ENCODE results near the gene YWHAQ. TPM values are rescaled to one million over a fixed set of nuclear protein-coding genes. Genes with fewer than 3 reads are reported as not detected.

The YWHAQ gene
- total and polyA plus RNA-seq, 9 of the 15 experiments (the other 6 are each of a cell fraction or from before 2014, with no cell fraction given): 63.1 to 359 (median 203) TPM

DNA sequence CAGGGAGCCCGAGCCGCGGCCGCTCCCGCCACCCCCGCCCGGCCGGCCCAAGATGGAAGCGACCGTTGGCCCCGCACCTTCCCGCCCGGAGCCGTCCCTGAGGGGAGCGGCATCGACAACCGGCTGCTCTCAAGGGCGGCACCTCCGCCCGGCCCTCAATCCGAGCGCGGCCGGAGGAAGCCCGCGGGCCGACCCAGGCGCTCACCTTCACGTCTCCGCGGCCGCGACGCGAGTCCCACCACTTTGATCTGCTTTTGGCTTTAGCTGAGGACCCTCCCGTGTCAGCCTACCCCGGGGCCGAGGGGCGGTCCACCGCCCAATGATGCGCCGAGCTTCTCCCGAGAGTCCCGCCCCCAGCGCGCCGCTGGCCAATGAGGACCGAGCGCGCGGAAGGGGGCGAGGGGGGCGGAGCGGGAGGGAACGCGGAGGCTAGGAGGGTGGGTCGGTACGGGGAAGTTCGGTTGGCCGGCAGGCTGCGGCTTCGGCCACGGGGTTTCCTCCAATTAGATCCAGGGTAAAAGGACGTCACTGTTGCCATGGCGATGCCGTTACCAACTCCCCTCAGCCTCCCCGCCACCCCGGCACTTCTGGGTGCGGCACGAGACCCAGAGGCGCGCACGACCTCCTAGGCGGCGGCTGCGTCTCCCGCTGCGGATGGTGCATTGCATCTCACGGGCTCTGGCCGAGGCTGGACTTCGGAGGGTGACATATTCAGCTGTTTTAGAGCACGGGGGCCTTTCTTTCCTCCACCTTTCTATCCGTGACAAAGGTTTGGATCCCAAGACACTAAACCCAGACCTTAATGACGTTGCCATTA, at the start of gene YWHAQ (continued):
- TF ChIP-seq, protein P1, sequence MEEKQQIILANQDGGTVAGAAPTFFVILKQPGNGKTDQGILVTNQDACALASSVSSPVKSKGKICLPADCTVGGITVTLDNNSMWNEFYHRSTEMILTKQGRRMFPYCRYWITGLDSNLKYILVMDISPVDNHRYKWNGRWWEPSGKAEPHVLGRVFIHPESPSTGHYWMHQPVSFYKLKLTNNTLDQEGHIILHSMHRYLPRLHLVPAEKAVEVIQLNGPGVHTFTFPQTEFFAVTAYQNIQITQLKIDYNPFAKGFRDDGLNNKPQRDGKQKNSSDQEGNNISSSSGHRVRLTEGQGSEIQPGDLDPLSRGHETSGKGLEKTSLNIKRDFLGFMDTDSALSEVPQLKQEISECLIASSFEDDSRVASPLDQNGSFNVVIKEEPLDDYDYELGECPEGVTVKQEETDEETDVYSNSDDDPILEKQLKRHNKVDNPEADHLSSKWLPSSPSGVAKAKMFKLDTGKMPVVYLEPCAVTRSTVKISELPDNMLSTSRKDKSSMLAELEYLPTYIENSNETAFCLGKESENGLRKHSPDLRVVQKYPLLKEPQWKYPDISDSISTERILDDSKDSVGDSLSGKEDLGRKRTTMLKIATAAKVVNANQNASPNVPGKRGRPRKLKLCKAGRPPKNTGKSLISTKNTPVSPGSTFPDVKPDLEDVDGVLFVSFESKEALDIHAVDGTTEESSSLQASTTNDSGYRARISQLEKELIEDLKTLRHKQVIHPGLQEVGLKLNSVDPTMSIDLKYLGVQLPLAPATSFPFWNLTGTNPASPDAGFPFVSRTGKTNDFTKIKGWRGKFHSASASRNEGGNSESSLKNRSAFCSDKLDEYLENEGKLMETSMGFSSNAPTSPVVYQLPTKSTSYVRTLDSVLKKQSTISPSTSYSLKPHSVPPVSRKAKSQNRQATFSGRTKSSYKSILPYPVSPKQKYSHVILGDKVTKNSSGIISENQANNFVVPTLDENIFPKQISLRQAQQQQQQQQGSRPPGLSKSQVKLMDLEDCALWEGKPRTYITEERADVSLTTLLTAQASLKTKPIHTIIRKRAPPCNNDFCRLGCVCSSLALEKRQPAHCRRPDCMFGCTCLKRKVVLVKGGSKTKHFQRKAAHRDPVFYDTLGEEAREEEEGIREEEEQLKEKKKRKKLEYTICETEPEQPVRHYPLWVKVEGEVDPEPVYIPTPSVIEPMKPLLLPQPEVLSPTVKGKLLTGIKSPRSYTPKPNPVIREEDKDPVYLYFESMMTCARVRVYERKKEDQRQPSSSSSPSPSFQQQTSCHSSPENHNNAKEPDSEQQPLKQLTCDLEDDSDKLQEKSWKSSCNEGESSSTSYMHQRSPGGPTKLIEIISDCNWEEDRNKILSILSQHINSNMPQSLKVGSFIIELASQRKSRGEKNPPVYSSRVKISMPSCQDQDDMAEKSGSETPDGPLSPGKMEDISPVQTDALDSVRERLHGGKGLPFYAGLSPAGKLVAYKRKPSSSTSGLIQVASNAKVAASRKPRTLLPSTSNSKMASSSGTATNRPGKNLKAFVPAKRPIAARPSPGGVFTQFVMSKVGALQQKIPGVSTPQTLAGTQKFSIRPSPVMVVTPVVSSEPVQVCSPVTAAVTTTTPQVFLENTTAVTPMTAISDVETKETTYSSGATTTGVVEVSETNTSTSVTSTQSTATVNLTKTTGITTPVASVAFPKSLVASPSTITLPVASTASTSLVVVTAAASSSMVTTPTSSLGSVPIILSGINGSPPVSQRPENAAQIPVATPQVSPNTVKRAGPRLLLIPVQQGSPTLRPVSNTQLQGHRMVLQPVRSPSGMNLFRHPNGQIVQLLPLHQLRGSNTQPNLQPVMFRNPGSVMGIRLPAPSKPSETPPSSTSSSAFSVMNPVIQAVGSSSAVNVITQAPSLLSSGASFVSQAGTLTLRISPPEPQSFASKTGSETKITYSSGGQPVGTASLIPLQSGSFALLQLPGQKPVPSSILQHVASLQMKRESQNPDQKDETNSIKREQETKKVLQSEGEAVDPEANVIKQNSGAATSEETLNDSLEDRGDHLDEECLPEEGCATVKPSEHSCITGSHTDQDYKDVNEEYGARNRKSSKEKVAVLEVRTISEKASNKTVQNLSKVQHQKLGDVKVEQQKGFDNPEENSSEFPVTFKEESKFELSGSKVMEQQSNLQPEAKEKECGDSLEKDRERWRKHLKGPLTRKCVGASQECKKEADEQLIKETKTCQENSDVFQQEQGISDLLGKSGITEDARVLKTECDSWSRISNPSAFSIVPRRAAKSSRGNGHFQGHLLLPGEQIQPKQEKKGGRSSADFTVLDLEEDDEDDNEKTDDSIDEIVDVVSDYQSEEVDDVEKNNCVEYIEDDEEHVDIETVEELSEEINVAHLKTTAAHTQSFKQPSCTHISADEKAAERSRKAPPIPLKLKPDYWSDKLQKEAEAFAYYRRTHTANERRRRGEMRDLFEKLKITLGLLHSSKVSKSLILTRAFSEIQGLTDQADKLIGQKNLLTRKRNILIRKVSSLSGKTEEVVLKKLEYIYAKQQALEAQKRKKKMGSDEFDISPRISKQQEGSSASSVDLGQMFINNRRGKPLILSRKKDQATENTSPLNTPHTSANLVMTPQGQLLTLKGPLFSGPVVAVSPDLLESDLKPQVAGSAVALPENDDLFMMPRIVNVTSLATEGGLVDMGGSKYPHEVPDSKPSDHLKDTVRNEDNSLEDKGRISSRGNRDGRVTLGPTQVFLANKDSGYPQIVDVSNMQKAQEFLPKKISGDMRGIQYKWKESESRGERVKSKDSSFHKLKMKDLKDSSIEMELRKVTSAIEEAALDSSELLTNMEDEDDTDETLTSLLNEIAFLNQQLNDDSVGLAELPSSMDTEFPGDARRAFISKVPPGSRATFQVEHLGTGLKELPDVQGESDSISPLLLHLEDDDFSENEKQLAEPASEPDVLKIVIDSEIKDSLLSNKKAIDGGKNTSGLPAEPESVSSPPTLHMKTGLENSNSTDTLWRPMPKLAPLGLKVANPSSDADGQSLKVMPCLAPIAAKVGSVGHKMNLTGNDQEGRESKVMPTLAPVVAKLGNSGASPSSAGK (IDR thresholded peaks at IDR 0.05): peak; percentile 68
- TF ChIP-seq LEF1 (IDR thresholded peaks at IDR 0.05): peak; percentile 29
- TF ChIP-seq TBL1XR1 (IDR thresholded peaks at IDR 0.05; ENCODE audit: low read length in 2 of 2): peak in 1 of 2 experiments; percentile 67; a peak in 1 of 4 replicates
- peak; percentile 68 for TF ChIP-seq ZFX (CRISPR knock-in tag; IDR thresholded peaks at IDR 0.05)
- TF ChIP-seq RNF2 (IDR thresholded peaks at IDR 0.05): no peak; the same call in 1 of the 2 replicates
- peak; percentile 92 for TF ChIP-seq BMI1 (IDR thresholded peaks at IDR 0.05; ENCODE audit: low read length)
- no peak for TF ChIP-seq CEBPB (tag; IDR thresholded peaks at IDR 0.05)
- TF ChIP-seq, protein P2, sequence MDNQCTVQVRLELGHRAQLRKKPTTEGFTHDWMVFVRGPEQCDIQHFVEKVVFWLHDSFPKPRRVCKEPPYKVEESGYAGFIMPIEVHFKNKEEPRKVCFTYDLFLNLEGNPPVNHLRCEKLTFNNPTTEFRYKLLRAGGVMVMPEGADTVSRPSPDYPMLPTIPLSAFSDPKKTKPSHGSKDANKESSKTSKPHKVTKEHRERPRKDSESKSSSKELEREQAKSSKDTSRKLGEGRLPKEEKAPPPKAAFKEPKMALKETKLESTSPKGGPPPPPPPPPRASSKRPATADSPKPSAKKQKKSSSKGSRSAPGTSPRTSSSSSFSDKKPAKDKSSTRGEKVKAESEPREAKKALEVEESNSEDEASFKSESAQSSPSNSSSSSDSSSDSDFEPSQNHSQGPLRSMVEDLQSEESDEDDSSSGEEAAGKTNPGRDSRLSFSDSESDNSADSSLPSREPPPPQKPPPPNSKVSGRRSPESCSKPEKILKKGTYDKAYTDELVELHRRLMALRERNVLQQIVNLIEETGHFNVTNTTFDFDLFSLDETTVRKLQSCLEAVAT (IDR thresholded peaks at IDR 0.05): peak; percentile 18 to 82; a peak in 2 of 4 replicates
- no peak for TF ChIP-seq ZC3H4 (CRISPR knock-in tag; IDR thresholded peaks at IDR 0.05; ENCODE audit: borderline replicate concordance)
- TF ChIP-seq WHSC1 (IDR thresholded peaks at IDR 0.05; ENCODE audit: low read length): no peak
- peak in 1 of 2 experiments; percentile 13; a peak in 1 of 4 replicates for TF ChIP-seq RAD21 (CRISPR knock-in tag; conservative IDR thresholded peaks at IDR 0.05 in 1 of 2, IDR thresholded peaks at IDR 0.05 in 1 of 2)
- peak; percentile 23; the same call in 1 of the 2 replicates for TF ChIP-seq SMARCE1 (IDR thresholded peaks at IDR 0.05)
- no peak for TF ChIP-seq ZSCAN29 (IDR thresholded peaks at IDR 0.05)
- TF ChIP-seq POLR2B (IDR thresholded peaks at IDR 0.05; ENCODE audit: low read depth, partially characterized antibody): peak; percentile 82
- TF ChIP-seq, protein P3, sequence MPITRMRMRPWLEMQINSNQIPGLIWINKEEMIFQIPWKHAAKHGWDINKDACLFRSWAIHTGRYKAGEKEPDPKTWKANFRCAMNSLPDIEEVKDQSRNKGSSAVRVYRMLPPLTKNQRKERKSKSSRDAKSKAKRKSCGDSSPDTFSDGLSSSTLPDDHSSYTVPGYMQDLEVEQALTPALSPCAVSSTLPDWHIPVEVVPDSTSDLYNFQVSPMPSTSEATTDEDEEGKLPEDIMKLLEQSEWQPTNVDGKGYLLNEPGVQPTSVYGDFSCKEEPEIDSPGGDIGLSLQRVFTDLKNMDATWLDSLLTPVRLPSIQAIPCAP (CRISPR knock-in tag; IDR thresholded peaks at IDR 0.05; ENCODE audit: borderline replicate concordance): no peak

Measured in K562 (cell line).